Measurements from ENCODE around the gene SNURF.
"Not testable (repeated sequence)": the region's sequence is repeated elsewhere in the genome, so short reads cannot be mapped to it uniquely, and the experiment has no call there.

The SNURF gene, protein sequence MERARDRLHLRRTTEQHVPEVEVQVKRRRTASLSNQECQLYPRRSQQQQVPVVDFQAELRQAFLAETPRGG

DNA sequence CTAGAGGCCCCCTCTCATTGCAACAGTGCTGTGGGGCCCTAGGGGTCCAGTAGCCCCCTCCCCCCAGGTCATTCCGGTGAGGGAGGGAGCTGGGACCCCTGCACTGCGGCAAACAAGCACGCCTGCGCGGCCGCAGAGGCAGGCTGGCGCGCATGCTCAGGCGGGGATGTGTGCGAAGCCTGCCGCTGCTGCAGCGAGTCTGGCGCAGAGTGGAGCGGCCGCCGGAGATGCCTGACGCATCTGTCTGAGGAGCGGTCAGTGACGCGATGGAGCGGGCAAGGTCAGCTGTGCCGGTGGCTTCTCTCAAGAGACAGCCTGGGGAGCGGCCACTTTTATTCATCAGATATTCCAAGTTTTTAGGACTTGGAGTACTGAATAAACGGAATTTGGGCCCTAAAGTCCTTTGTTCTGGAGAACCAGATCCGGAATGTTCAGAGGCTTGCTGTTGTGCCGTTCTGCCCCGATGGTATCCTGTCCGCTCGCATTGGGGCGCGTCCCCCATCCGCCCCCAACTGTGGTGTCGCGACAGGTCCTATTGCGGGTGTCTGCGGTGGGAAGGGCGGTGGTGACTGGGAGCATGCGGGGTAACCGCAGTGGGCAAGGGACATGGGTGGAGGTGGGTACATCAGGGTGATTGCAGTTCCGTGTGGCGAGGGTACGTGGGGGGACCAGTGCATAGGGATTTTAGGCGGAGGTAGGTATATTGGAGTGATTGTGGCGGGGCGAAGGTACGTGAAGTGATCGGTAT, at the start of gene SNURF, which contains the start of gene SNRPN:
Gene SNURF, plus strand, starts transcription at position 205 of the 748 bp plus-strand sequence. Its CDS starts 62 bp downstream, at position 267.
Gene SNRPN, plus strand, starts transcription at position 205 of the 748 bp plus-strand sequence. CDS start 19,467 bp downstream, outside the sequence.
- DNase-seq = peak; percentile 10

DNA sequence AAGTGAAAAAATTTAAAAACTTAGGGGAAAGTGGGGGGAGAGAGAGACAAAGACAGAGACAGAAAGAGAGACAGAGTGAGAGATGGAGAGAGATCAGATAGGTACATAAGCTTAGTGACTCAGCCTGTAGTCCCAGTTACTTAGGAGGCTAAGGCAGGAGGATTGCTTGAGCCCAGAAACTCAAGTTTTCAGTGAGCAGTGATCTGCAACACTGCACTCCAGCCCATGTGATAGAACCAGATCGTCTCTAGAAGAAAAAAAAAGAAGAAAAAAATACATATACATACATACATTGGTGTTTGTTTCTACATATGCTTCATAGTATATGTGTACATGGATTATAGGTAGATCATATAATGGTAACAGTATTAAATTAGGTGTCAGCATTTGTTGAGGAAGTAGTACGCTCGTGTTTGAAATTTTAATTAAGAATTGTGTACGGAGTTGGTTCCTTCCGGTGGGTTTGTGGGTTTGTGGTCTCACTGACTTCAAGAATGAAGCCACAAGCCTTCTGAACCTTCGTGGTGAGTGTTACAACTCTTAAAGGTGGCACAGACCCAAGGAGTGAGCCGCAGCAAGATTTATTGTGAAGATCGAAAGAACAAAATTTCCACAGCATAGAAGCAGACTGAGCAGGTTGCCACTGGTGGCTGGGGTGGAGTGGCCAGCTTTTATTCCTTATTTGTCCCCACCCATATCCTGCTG, 38.3 kb upstream of the SNURF start:
- no peak for DNase-seq

DNA sequence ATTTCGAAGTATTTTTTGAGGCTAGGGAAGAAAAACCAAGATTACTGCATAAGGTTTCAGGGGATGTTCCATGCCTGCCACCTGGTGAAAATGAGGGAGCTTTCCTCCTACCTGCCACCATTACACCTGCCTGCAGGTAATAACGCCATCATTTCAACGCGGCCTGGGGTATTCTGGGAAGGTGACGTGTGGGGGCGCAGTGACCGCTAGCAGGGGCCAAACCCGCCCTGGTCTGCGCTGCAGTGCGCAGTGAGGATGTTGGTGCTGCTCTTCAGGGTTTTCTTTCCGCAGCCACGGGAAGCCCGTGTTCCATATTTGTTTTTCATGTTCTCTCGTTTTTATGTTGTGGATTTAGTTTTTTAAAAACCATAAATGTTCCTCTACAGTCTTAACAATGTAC, 37.4 kb upstream of the SNURF start:
- no peak for DNase-seq

DNA sequence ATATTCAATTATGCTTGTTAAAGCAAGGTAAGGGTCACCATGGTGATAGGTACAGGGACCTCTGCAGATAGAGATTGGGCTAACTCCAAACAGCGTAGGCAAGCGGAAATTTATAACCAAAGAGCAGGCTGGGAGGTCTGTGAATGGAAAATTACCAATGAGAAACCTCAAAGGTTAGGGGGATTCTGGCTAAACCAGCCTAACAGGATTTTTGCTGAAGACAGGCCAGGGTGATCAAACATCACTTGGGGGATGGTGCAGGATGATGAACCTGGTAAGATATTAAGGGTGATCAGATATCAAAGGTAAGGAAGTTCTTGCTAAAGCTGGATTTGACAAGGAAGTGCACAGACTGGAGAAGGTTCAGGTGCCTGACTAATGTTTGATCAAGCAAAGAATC, 35.3 kb upstream of the SNURF start:
- peak; percentile 0 for DNase-seq

DNA sequence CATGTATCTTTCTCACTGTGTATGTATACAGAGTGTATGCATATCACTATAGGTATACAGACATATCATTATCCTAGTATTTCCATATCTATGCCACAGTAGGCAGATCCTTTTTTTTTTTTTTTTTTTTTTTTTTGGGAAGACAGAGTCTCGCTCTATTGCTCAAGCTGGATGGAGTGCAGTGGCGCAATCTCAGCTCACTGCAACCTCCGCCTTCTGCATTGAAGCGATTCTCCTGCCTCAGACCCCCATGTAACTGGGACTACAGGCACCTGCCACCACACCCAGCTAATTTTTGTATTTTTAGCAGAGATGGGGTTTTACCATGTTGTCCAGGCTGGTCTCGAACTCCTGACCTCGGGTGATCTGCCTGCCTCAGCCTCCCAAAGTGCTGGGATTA, 32.0 kb upstream of the SNURF start:
- DNase-seq = not testable (repeated sequence)

DNA sequence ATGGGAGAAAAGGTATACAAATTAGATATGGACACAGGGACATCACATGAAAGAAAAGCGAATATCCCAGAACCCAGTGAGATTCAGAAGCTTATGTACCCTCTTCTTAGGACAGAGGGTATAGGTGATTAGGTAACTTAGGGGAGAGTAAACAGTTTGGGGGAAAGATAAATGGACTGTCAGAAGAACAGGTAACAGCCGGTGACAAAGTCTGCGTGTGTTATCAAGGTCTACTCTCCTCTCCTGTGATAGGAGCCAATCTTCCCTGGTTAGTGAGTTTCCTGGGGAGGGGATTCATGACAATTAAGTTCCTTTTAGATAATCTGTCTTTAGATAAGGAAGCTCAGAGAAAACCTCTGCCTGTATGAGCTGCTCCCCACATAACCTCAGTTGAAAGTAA, 30.6 kb upstream of the SNURF start:
- no peak for DNase-seq

DNA sequence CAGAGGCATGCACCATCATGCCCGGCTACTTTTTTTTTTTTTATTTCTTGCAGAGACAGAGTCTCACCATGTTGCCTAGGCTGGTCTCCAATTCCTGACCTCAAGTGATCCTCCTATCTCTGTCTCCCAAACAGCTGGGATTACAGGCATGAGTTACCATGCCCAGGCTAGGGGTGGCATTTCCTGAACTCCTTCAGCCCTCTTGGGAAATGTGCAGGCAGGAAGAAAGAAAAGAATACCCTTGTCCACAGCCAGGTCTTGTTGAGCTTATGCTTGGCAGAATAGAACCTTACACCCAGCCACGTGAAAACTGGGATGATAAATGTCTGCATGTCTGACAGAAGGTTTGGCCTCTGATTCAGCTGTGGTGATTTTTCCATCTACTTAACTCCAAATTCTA, 30.2 kb upstream of the SNURF start:
- no peak for DNase-seq

DNA sequence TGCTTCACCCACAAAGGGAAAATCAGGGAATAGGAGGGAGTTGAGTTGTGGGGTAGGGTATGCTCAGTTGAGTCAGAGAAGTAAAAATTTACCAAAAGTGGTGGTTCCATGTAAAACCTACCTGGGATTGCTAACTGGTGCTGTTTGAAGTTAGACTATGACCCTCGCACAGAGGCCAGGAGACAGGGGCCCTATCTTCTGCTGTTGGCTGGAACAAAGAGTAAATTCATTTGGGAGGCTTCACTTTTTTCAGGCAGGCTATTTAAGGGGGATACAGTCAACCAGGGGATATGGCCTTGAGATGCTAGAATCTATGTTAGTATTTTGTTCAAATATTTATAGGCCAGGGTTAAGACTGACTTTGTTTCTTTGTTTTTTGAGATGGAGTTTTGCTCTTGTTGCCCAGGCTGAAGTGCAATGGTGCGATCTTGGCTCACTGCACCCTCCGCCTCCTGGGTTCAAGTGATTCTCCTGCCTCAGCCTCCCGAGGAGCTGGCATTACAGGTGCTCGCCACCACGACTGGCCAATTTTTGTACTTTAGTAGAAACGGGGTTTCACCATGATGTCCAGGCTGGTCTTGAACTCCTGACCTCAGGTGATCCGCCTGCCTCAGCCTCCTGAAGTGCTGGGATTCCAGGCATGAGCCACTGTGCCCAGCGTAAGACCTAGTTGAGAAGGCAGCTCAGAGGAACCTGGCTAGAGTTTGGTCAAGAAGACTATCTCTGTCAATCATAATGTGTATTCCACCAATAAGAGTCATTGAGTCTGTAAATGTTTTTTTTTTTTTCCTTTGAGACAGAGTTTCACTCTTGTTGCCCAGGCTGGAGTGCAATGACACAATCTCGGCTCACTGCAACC, 22.7 kb upstream of the SNURF start:
- DNase-seq = not testable (repeated sequence)

DNA sequence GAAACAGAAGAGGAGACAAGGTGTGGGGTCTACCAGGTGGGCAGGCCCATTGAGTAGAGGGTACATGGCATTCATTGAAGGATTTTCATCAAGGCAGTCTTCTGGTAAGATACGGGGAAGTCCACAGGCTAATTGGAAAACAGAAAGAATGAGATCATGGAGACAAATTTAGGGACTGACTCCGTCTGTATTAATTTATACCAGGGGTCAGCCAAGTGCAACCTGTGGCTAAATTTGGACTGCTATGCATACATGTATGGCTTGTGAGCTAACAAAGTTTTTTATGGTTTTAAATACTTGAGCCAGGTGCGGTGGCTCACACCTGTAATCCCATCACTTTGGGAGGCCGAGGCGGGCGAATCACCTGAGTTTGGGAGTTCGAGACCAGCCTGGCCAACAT, 21.1 kb upstream of the SNURF start:
- DNase-seq = no peak

DNA sequence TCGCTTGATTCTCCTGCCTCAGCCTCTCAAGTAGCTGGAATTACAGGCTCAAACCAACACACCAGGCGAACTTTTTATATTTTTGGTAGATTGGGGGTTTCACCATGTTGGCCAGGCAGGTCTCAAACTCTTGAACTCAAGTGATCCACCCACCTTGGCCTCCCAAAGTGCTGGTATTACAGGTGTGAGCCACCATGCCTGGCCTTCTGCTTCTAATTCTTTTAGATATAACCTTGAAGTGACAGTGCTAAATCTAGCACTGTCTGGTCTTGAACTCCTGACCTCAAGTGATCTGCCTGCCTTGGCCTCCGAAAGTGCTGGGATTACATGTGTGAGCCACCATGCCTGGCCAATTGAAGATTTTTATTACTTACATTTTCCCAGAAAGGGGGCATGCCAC, 16.6 kb upstream of the SNURF start:
- DNase-seq = not testable (repeated sequence)

DNA sequence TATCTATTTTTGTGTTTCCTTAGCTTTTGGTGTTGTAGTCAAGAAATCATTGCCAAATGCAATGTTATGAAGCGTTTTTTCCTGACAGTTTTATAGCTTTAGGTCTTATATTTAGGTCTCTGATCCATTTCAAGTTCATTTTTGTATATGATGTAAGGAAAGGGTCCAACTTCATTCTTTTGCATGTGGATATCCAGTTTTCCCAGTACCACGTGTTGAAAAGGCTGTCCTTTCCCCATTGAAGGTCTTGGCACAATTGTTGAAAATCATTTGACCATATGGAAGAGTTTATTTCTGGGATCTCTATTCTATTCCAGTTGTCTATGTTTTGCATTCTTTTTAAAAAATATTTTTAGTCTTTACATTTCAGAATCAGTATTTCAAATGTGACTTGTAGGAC, 14.6 kb upstream of the SNURF start:
- no peak for DNase-seq

DNA sequence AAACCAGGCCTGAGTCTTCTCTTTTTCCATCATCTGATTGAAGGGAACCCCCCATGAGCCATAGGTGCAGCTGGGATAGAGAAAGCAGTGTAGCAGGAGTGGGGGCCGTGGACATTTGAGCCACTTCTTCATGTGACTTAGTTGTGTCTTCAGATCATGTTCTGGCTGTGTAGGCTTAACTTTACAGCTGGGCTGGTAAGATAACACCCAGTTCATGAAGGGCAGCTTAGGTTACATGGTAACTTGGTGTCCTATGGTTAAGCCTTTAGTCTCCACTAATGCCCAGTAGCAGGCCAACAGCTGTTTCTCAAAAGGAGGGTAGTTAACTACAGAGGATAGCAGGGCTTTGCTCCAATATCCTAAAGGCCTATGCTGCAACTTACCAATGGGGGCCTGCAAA, 11.4 kb upstream of the SNURF start:
- DNase-seq = no peak

DNA sequence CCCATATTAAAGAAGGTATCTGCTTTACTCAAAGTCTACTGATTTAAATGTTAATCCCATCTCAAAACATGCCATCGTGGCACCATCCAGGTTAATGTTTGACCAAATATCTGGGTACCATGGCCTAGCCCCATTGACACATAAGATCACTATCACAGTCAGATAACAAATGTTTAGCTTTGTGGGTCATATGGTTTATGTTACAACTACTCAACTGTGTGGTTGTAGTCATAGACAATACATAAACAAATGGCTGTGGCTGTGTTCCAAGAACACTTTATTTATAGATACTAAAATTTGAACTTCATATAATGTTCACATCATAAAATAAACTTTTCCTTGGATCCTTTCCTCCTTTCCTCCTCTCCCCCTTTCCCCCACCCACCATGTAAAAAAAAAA, 9.8 kb upstream of the SNURF start:
- no peak for DNase-seq

DNA sequence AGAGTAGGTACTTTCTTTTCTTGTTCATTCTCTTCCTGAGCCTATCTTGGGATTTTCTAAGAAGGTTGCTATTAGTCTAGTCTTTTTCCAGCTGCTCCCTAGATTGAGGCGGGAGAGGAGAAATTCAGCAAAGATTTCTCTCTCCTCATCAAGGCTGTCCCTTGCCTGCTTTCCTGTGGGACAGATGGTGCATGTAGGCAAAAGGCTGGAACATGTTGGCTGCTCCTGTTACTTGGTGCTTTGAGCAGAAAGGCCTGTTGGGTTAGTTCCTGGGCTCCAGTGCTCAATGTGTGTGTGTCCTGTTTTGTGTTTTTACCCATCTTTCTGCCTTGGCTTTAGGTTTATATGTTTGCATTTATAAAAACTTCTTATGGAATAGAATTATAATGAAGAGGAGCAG, 9.1 kb upstream of the SNURF start:
- DNase-seq = no peak

DNA sequence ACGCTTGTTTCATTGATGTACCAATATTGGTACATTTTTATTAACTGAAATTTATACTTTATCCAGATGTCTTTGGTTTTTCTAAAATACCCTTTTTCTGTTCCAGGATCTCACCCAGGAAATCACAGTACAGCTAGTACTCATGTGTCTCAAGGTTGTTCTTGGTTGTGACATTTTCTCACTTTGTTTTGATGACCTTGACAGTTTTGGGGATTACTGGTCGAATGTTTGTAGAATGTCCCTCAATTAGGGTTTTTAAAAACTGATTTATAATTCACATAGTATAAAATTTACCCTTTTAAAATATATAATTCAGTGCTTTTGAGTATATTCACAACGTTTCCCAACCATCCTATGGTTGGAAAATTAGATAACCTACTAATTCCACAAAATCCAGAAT, 6.3 kb upstream of the SNURF start:
- no peak for DNase-seq

DNA sequence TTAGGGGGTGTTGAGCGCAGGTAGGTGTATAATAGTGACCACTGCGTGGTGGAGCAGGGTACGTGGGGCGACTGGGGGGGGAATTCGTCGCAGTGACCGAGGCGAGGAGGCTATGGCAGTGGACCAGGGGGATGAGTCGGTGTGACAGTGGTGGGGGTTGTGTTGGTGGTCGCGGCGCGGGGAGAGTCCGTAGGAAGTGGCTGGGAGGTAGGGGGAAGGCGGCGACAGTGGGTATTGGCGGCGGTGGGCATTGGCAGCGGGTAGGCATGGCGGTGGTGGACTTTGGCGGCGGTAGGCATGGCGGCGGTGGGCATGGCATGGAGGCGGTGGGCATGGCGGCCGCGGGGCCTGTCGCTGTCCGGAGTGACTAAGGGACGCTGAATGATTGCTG, 739 bp downstream of the SNURF start:
- DNase-seq = no peak

DNA sequence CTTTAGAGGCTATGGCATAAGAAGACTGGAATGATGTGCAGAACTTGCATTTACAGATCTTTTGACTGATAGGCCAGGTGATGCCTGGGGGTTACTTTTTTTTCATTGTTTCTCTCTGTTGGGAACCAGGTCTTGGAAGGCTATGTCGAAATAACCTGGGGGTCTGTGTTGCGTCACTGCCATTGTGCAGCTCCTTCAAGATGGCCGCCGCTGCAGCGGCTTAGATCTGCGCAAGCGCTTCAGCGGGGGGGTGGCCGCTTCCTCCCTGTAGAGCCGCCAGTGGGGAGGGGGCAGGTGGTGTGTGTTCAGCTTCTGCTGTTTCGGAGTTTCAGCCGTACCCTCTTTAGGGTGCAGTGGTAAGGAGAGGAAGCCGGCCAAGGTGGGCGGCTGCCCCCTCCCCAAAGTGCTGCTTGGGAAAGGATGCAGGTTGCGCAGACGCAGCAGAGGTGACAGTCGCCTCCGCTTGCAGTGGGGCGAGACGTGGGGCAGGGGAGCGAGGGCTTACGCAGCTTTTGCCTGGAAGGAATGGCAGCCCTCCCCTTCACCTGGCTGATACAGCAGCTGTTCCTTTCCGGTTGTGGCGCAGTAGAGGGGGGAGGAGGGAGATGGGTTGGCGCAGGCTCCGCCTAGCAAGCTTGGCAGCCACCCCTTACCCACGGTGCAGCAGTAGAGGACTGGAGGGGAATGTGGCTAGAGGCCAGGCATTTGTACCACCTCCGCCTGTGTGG, 1.5 kb downstream of the SNURF start:
- DNase-seq = peak; percentile 33

DNA sequence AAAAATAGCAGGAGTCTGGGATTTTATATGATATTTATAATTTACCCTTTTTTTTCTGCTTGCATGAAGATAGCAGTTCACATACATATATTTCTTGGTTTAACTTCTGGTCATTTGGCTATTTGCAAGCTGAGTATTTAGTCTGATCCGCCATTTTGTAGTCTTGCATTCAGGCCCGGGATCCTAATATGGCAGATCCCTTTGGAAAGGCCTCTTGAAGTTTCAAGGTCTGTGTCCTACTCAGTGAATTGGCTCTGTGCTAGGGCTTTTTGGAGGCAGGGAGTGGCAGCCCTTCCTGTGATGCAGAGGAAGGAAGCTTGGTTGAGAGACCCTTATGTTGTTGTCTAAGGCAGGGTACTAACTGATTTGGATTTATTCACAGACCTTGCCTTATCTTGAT, 2.9 kb downstream of the SNURF start:
- DNase-seq = no peak

DNA sequence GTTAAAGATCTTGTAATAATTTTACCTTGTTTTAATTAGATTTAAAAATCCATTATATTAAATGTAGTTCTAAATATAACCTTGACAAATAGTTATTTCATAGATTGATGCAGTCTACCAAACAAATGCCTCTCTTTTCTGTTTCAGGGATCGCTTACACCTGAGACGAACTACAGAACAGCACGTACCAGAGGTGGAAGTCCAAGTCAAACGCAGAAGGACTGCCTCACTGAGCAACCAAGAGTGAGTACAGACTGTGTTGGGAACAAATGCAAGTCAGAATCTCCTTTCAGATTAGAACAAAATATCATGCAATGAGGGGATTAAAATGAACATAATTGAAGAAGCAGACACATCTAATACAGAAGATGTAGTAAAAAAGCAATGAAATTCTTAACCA, 7.2 kb downstream of the SNURF start:
- DNase-seq = no peak

DNA sequence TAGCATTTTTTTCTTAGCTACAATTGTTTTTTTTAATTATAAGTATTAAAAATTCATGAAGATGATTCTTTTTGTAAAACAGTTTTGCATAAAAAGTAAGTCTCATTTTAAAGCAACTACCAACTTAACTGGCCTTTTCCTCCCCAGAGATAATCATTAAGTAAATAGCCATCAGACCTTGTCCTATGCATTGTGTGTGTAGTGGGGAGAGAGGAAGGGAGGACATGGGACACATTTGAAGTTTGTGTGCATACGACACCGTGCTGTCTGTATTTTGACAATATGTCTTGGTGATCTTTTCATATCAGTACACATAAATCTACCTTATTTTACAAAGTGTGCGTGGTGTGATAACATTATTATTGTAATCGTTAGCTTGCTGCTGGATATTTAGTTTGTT, 8.1 kb downstream of the SNURF start:
- no peak for DNase-seq

DNA sequence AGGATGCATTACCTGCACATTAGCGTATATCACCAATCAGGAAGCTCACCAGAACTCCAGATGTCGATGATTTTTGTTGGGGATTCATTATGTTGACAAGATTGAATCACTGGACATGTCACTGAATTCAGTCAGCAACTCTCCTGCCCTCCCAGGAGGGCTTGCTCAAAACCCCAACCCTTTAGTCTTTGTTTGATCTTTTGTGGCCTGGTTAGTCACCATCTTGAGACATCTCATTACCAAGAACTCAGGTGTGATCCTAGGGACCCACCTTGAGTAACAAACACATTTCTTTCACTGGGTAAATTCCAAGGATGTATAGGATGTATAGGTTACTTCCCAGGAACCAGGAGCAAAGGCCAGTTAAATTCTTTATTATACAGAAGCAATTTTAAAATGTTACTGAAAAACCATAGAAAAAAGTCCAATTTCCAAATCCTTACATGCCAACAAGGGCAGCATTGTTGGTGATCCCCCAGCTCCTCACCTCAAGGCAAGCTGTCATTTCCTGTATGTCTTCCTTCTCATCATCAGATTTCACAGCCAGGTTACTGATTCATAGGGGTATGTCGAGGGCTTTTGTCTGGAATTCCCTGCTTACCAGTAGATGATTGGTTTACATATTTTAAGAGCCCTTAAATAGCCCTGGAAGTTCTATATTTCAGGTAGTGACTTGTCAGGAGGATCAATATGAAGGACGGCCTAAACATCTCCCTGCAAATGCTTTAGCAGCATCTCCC, 11.7 kb downstream of the SNURF start:
- DNase-seq = no peak

DNA sequence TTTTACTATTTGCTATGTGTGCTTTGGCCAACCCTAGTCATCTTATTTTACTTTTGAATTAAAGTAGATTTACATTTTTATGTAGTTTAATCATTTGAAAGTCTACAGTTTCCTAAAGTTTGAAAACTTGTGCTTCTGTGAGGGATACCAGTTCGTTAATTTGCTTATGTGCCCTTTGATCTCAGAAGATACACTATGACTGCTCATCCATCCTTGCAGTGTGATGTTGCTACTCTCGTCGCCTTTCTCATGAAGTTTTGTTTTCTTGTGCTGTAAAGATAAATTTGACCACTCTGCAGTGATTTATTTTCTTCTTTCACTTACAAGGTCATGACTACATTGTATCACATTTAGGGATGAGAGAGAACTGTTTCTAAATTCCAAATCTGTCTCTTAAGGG, 16.3 kb downstream of the SNURF start:
- no peak for DNase-seq

Measured in NCI-H510A (cell line).